H1 (cell line): Measurements from ENCODE around the gene AOPEP.

Experiments used
- BACH1 ChIP-seq: IDR thresholded peaks from 2 replicates; pipeline ENCODE4 v1.6.1; 2012; ENCODE audit warnings: low read length, improper control_type of control experiment
- CREB1 ChIP-seq: IDR thresholded peaks from 2 replicates; pipeline ENCODE4 v1.6.1; 2012; ENCODE audit warnings: inconsistent platforms
- CTCF ChIP-seq, 3 experiments: IDR thresholded peaks; 1 replicate in 2 of 3; 2 replicates in 1 of 3; pipeline versions ENCODE4 v1.5.1 to v1.6.1; 2011; ENCODE audit warnings: low read length in 3 of 3, mild to moderate bottlenecking in 3 of 3, inconsistent platforms in 2 of 3, low read depth in 1 of 3, moderate library complexity in 1 of 3; ENCODE audit not compliant: insufficient read depth in 1 of 3; ENCODE audit errors: control extremely low read depth in 1 of 3
- EP300 ChIP-seq, 2 experiments: IDR thresholded peaks; 1 replicate in 1 of 2; 2 replicates in 1 of 2; pipeline ENCODE4 v1.6.1; 2011 to 2012; ENCODE audit warnings: low read depth in 2 of 2, low read length in 2 of 2, mild to moderate bottlenecking in 2 of 2, borderline replicate concordance in 1 of 2, inconsistent platforms in 1 of 2, moderate library complexity in 1 of 2
- JUND ChIP-seq: IDR thresholded peaks from 2 replicates; pipeline ENCODE4 v1.6.1; 2011; ENCODE audit warnings: mild to moderate bottlenecking, improper control_type of control experiment, low read length
- SP2 ChIP-seq: IDR thresholded peaks from 2 replicates; pipeline ENCODE4 v1.6.1; 2012; ENCODE audit warnings: mild to moderate bottlenecking, low read length, inconsistent platforms

DNA sequence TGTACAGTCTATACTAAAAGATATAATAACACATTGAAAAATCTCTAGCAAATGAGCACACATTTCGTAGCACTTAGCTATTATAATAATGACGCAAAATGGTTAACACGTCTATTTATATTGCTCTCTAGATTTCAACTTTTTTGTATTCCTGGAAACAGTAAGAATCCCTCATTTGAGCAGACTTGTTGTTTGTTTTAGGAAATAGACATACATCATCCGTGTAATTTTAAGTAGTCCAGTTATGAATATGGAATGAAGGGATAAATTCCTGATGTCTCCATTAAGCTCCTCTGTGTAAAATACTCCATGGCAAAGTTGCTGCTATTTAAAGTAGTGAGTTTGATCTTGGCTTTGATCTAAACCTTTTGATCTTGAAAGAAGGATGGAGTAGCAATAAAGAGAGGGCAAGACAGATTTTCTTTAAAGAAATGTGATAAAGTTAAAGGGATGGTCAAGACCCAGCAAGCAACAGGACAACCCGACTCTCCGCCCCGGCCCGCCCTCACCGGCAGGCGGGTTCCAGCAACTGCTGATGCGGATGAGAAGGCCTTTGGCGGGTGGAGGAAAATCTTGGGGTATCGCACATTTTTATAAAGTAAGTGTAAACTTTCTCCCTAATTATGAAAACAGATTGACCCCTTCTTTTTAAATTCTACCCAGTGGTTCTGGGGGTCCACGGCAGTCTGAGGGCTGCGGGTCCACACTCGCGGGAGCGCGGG is 277.4 kb downstream of the AOPEP start:
- peak in 1 of 3 experiments; percentile 17; a peak in 1 of 4 replicates for TF ChIP-seq CTCF (IDR thresholded peaks at IDR 0.05; ENCODE audit: control extremely low read depth in 1 of 3, insufficient read depth in 1 of 3, low read depth in 1 of 3, low read length in 3 of 3)
- no peak for TF ChIP-seq EP300 (IDR thresholded peaks at IDR 0.05; ENCODE audit: borderline replicate concordance in 1 of 2, low read depth in 2 of 2, low read length in 2 of 2)
- TF ChIP-seq CREB1, result no peak
- no peak for TF ChIP-seq BACH1
- no peak for TF ChIP-seq SP2
- TF ChIP-seq JUND, result no peak
